ENCODE data around the gene HOXC12.

DNA sequence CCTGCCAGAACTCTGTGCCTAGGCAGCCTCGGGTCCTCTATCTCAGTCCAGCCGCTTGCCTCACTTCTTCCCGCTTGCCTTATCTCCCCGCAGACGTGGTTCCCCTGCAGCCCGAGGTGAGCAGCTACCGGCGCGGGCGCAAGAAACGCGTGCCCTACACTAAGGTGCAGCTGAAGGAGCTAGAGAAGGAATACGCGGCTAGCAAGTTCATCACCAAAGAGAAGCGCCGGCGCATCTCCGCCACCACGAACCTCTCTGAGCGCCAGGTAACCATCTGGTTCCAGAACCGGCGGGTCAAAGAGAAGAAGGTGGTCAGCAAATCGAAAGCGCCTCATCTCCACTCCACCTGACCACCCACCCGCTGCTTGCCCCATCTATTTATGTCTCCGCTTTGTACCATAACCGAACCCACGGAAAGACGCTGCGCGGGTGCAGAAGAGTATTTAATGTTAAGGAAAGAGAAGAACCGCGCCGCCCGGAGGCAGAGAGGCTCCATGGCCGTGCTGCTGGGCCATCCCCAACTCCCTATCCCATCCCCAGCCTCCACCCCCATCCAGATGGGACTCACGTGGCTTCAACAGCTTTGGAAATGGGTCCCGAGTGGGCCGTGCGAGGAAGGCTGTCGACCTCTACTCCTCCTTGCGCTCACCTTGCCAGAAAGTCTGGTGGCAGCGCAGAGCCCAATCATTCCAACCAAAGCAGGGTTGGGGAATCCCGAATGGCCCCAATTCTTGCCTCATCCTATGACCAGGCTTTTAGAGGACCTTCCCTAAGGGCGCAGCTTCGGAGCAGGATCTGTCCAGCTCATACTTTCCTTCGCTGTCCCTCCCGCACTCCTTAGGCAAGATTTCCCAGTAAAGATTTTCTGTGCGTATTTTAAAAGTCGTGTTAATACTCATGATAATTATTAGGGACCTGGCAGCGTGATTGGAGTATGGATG lies 9.5 kb upstream of the HOXC12 start:
- no peak for TF ChIP-seq CTCF (IDR thresholded peaks at IDR 0.05)
- no peak for TF ChIP-seq EP300 (IDR thresholded peaks at IDR 0.05)

All from upper lobe of left lung (tissue), 4 donors.